Left renal cortex interstitium (tissue), 4 donors: ENCODE results near the gene GIPC3. TPM values are rescaled to one million over a fixed set of nuclear protein-coding genes. Genes with fewer than 3 reads are reported as not detected.

Experiments
- DNase-seq, 4 donors: peaks; one replicate each; pipeline ENCODE4 v3.0.0-alpha.2; 2013; ENCODE audit warnings: low read depth in 4 of 4, low spot score in 2 of 4, missing footprints in 1 of 4
- polyA plus RNA-seq, 4 donors: library from polyadenylated mRNA; unstranded; fragments of 120-200 nt; gene quantifications; one replicate each; pipeline ENCODE4 v1.2.1, GENCODE V29; 2013; ENCODE audit not compliant: insufficient read length in 4 of 4

GIPC3 gene
- polyA plus RNA-seq, 4 donors = 2.3 to 3.3 (median 2.8) TPM

DNA sequence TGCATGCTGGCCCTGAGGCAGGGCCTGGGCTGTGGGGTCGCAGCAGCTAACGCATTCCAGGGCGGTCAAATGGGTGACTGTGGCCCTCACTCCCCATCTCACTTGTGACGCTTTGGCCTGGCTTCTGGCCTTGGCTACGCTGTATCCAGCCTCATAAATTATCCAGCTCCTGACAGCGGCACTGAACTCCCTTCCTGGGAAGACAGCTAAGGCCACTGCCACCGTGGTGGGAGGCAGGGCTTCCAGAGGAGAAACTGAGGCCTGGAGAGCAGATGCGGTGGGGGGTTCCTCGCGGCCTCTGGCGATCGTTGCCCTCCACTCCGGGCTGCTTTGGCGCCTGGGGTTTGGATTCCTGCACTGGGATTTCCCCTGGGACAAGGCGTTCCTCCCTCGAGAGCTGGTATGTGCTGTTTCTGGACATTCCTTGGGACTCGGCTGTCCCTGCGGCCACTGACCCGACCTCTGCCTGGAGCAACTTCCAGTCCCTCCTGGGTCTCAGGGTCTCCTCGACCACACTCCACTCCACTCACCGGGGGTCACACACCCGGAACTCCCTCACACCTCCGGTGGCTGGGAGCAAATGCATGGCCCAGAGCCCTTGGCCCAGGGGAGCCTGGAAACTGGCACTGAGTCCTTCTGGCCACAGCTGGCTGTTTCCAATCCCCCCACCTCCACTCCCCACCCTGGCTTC lies 18.0 kb downstream of the GIPC3 start:
- DNase-seq = no peak

DNA sequence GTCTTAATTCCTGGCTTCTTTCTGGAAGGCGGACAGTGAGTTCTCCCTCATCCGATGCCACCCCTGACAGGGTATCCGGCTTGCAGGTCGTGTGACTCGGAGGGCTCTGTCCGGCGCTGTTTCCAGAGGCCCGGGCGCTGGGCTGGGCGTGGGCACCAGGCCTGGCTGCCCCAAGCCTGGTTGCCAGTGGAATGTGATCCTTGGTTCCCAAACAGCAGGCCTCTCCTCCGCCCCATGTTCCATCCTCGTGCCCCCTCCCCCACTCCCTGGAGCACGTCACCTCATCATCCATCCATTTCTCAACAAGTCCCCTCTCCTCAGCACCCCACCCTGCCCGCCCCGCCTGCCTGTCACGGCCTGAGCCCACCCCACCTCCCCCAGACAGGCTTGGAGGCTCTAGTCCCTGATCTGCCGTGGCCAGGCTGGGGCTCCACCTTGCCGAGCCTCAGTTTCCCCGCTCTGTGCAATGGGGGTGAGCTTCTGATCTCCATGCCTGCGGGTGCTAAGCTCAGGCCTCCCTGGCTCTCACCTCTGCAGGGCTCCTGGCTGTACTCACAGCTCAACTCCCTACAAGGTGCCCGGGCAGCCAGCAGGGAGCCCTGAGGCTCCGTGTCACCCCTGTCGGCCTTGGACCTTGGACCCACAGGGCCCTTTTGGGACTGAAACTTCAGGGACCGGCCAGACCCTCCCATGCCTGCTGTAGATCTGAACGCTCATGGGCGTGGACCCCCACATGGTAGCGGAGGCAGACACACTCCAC lies 19.1 kb downstream of the GIPC3 start:
- DNase-seq = no peak

- no peak for DNase-seq
Observed at GRCh38 chr19:3604987-3605343, 19.7 kb downstream of the GIPC3 start.

- DNase-seq = no peak
Observed at GRCh38 chr19:3605361-3605760, 20.1 kb downstream of the GIPC3 start.

- DNase-seq = no peak
Observed at GRCh38 chr19:3605770-3606169, 20.5 kb downstream of the GIPC3 start.

DNA sequence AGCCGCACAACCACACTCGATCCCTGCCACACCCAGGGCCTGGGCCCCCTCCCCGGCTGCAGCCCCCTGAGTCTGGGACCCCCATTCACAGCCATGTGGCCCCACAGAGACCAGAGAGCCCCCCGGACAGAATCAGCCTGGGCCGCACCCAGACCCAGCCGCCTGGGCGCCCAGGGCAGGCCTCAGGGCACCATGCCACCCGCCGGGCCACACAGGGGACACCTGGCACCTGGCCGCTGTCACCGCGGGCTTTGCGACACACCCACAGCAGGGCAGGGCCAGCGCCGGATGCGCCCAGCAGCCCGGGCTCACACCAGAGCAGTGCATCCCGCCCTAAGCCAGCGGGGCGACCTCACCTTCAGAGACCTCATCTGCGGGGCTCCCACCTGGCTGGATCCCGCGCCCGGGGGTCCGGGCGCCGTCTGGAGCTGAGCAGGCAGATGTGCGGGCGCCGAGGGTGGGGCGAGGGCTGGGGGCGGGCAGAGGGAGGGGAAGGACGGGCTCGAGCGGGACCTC lies 21.0 kb downstream of the GIPC3 start:
- no peak for DNase-seq

DNA sequence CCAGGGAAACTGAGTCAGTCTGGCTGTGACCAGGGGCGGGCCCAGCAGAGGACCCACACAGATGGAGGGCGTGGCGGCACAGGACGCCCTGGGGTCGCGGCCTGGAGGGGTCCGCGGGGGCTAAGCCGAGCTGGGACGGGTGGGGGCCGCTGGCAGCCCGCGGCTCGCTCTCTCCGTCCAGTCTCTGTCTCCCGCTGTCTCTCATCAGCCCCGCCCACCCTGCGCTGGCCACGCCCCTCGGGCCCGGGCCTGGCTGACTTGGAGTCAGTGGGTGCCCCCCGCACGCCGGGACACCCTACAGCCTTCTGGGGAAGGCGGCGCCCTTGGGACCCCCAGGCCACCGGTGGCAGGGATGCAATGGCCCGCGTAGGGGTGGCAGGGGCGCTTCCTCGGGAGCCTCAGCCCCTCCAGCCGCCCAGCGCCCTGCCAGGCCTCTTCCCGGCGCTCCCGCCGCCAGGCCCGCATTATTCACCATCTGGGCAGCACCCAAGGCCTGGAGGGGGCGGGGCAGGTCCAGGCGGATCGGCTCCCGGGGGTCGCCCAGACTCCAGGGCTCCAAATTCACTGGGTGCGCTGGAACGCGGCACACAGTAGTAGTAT lies 21.5 kb downstream of the GIPC3 start, which contains the start of gene TBXA2R:
TBXA2R (minus strand) TSS at position 186 of the 600 bp plus-strand sequence. CDS start 6,241 bp downstream, outside the sequence.
- no peak for DNase-seq

- DNase-seq = no peak
Observed at GRCh38 chr19:3607303-3608078, 22.2 kb downstream of the GIPC3 start.

- DNase-seq = no peak
Observed at GRCh38 chr19:3608079-3608641, 22.9 kb downstream of the GIPC3 start.

DNA sequence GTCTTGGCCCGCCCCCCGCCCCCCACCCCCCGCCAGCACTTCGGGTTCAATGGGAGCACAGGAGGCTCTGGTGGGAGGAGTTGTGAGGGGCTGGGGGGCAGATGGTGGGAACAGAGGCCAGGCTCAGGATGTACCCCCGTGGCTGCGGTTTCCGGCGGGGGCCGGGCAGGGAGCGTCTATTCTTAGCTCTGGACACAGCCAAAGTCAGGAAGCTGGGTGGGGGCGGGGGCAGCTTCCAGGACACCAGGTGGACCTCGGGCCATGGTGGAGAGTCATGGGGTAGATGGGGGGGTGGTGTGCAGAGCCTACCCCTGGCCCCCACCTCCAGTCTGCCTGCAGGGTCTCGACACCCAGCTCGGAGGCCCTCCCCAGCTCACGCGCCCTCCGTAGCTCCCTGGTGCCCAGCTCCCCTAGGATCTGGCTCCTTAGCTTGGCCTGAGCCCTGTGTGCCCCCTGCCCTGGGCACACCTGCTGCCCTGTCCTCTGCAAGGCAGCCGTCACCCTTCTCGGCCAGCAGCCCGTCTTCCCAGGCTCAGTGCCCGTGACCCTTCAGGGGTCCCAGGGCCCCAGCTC lies 23.6 kb downstream of the GIPC3 start:
- DNase-seq = no peak

DNA sequence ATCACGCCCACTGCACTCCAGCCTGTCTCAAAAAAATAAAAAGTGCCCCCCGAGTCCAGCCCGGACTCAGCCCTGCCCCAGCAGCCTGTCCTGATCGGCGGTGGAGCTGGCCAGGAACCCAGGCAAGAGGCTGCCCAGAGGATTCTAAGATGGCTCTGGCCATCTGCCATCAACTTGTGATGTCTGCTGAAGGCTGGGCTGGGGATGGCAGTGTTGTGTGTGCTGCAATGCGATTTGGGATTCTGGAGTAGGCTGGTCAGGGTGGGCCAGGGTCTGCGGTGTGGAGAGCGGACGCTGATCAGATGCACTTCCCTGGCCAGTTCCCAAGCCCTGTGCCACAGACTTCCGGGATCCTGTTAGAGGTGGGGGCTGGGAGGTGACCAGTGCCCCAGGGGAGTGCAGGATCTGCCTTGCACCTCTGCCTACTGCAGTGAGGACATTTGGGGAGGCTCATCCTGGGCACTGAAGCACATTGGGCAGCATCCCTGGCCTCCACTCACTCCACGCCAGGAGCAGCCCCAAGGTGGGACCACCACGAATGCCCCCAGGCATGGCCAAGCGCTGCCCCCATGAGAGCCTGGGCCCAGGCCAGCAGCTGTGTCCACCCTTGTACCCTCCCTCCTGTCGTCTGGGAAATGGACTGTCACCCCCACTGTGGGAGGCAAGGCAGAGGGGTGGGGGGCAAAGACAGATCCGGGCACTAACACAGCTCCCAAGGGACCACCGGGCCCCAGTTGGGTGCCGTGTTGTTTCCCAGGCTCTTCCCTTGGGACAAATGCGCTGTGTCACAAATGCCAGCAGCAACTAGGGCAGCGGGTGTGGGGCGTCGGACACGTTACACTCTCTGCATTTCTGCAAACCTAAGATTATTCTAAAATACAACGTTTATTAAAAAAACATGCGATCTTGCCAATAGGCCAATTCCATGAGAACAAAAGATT lies 24.8 kb downstream of the GIPC3 start:
- DNase-seq = no peak

DNA sequence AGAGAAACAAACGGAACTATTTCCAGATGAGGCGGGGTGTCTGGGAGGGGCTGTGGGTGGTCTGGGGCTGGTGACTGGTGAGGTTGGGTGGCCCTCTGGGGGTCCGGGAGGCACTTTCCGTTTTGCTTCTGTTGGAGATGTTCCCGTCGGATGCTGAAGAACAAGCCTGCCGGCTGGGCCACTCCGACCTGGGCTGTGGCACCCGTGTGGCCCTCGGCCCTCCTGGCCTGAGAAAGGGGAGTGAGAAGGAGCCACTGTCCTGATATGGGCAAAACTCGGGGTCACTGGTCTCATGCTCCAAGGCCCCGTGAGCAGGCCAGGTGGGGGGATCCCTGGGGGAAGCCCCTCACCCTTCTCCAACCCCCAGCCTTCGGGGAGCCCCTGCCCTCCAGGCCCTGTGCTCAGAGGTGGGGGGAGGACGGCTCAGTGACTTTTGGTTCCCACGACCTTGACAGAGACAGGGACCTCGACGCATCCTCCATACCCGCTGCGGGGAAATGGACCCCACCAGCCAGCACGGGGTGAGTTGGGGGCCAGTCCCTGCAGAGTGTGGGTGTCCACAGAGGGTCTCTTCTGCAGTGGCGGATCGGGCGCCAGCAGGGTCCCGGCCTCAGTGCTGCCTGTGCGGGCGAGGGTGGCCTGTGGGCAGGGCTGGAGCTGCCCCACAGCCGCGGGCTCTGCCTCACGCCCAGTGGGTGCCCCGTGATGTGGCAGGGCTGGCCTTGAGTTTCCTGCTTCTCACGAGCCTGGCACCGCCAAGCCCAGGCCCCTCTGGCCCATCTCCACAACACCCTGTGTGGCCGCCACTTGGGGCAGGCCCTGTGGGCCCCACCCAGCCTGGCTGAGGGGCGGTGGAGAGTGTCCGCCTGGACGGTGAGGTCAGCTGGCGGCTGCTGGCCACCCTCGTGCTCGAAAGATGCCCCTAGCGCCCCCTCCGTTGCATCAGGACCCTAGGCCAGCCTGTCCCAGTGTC lies 25.8 kb downstream of the GIPC3 start:
- no peak for DNase-seq

GRCh38 chr19:3611841-3612240 lies 26.6 kb downstream of the GIPC3 start:
- DNase-seq = no peak

GRCh38 chr19:3612330-3612729 lies 27.1 kb downstream of the GIPC3 start:
- DNase-seq = no peak

GRCh38 chr19:3612901-3613741 lies 27.8 kb downstream of the GIPC3 start:
- DNase-seq = no peak

- no peak for DNase-seq
Observed at GRCh38 chr19:3613818-3614661, 28.8 kb downstream of the GIPC3 start.
